Measurements from ENCODE around the gene PRPSAP1. TPM values are rescaled to one million over a fixed set of nuclear protein-coding genes. Genes with fewer than 3 reads are reported as not detected.

The PRPSAP1 gene
- total and polyA plus RNA-seq, 4 experiments from 2014 or later = 55.2 to 99.1 (median 64.6) TPM

DNA sequence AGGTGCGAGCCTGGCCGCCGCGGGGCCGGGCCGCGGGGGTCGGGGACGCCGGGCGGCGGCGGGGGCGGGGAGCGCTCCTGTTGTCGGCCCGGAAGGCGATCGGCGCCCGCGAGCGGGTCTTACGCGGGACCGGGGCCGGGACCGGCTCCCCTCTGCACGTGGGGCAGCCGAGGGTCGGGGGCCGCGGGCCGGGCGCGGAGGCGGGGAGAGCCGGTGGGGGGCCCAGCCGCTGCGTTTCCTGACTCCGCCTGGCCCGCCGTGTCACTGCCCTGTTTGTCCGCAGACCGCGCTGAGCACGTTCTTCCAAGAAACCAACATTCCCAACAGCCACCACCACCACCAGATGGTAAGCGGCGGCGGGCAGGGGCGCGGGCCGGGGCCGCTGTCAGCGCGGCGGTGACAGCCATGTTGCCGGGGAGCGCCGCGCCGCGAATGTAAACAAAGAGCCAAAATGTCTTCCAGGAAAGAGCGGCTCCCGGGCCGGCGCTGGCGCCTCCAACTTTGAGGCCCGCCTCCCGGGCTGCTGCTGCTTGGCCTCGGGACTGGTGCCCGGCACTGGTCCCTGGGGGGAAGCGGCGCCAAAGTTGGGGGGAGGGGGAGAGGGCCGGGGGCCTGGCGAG is 88.0 kb downstream of the PRPSAP1 start:
- ChIA-PET POLR2A (ENCODE audit: partially characterized antibody) (interaction anchor here (0.6 to 18.5 kb wide), 23 partner anchors 8 to 422 kb away, joined by 3 to 620 read pairs (median 7); partner anchors contain the start of genes EXOC7, FOXJ1, PRPSAP1 and RNF157), CTCF (ENCODE audit: partially characterized antibody) (interaction anchor here (1.2 to 6.3 kb wide), 11 partner anchors 13 to 140 kb away, joined by 3 to 47 read pairs (median 14); no protein-coding TSS in a partner anchor)
- H3K36me3 Mint-ChIP-seq = peaks cover 13 to 39% of the 10 kb centered on the region in 2 donors
- H3K9me3 Mint-ChIP-seq = no peaks in the 10 kb centered on the region
- H3K4me1 Mint-ChIP-seq = peaks cover 34 to 70% (median 54%) of the 10 kb centered on the region in 4 donors
- H3K27me3 Mint-ChIP-seq = no peaks in the 10 kb centered on the region
- intact Hi-C loops (cut with micrococcal nuclease) = loop anchor here (2.0 to 10.0 kb wide), 3 partner anchors 33 to 361 kb away; partner anchors contain the start of gene MRPL38
- H3K4me1 ChIP-seq (ENCODE audit: insufficient read depth, low read length) = peaks cover 59% of the 10 kb centered on the region
- peaks cover 21% of the 10 kb centered on the region for H3K36me3 ChIP-seq (ENCODE audit: insufficient read depth, low read length)
- peak; percentile 68 to 76 (median 70) for DNase-seq
- peak overlapping the region; percentile 86 to 98 (median 94) for H3K27ac Mint-ChIP-seq
- peak overlapping the region; percentile 94 to 100 for H3K4me3 ChIP-seq (ENCODE audit: low read length in 2 of 2)
- H3K9me3 ChIP-seq (ENCODE audit: control insufficient read depth in 1 of 2, low read length in 2 of 2) = no peaks in the 10 kb centered on the region
- peak overlapping the region; percentile 89 to 95 (median 92) for H3K4me3 Mint-ChIP-seq
- H3K27ac ChIP-seq (ENCODE audit: low read depth, low read length) = peak overlapping the region; percentile 82
- H3K27me3 ChIP-seq (ENCODE audit: insufficient read depth, low read length) = no peaks in the 10 kb centered on the region

DNA sequence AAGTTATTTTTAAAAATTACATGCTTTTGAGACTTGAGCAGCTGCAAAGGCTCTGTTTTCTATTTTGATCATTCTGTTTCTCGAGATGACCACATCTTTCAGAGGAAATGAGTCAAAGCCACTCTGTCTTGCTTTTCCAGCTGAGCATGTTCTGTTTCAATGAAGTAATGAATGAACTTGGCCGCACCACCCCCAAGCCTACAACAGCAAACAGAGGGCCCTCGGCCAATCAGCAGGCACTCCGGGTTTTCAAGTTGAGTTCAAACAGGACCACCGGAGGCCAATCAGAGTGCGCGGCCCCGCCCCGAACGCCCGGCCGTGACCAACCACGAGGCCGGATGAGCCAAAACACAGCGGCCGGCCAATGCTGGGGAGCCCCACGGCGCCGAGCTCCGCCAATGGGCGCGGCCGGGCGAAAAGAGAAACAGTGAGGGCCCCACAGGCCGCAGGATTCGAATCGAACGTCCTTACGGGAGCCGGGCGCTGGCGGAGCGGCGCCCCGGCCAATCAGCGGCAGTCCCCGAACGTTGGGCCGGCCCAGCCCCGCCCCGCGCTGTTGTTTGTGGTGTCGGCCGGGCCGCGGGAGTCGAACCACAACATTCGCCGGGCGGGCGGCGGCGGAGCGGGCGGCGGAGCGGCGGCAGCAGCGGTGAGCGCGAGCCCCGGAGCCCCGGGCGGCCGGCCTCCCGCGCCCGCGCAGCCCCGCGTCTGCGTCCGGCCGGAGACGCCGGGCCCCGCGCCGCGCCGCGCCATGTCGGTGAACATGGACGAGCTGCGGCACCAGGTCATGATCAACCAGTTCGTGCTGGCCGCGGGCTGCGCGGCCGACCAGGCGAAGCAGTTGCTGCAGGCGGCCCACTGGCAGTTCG is 88.7 kb downstream of the PRPSAP1 start, which contains the start of gene UBALD2:
Gene UBALD2, plus strand, starts transcription at position 594 of the 869 bp plus-strand sequence. Its CDS starts 158 bp downstream, at position 752.
- H3K4me1 Mint-ChIP-seq = peaks cover 33 to 69% (median 52%) of the 10 kb centered on the region in 4 donors
- H3K27ac Mint-ChIP-seq = peak within 1 kb of the TSS; percentile 93 to 98 (median 96)
- Histone ChIP-seq H3K4me1 (ENCODE audit: insufficient read depth, low read length) (peaks cover 57% of the 10 kb centered on the region), H3K4me3 (ENCODE audit: low read length in 2 of 2) (peak within 1 kb of the TSS; percentile 94 to 100), H3K27ac (ENCODE audit: low read depth, low read length) (peak within 1 kb of the TSS; percentile 82), H3K27me3 (ENCODE audit: insufficient read depth, low read length) (no peaks in the 10 kb centered on the region), H3K36me3 (ENCODE audit: insufficient read depth, low read length) (peaks cover 19% of the 10 kb centered on the region), H3K9me3 (ENCODE audit: control insufficient read depth in 1 of 2, low read length in 2 of 2) (no peaks in the 10 kb centered on the region)
- DNase-seq = peak; percentile 99
- ChIA-PET CTCF (ENCODE audit: partially characterized antibody) (interaction anchor here (0.7 to 3.7 kb wide), 12 partner anchors 9 to 142 kb away, joined by 3 to 27 read pairs (median 6); no protein-coding TSS in a partner anchor), POLR2A (ENCODE audit: partially characterized antibody) (interaction anchor here (0.6 to 18.5 kb wide), 28 partner anchors 9 to 421 kb away, joined by 3 to 620 read pairs (median 6); partner anchors contain the start of genes EXOC7, FOXJ1, PRPSAP1 and RNF157)
- peak within 1 kb of the TSS; percentile 89 to 95 (median 92) for H3K4me3 Mint-ChIP-seq
- H3K36me3 Mint-ChIP-seq = peaks cover 13 to 37% of the 10 kb centered on the region in 2 donors
- no peaks in the 10 kb centered on the region for H3K9me3 Mint-ChIP-seq
- H3K27me3 Mint-ChIP-seq = no peaks in the 10 kb centered on the region
- intact Hi-C loops (cut with micrococcal nuclease) = loop anchor here (1.0 to 10.0 kb wide), 4 partner anchors 19 to 360 kb away; partner anchors contain the start of gene MRPL38

DNA sequence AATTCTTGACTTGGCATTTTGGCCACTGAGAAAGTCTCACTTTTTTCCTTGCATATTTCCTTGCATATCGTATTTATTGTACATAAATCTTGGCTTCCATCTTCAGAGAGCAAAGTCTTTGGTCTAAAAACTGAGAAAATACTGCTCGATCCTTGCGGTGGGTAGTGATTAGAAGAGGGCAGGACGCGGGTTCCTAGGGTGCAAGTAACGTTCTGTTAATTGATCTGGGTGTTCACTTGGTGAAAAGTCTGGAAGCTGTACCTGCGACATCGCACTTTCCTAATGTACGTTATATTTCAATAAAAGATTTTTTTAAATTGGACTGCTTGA is 89.3 kb downstream of the PRPSAP1 start:
- Histone ChIP-seq H3K27ac (ENCODE audit: low read depth, low read length) (peak overlapping the region; percentile 82), H3K9me3 (ENCODE audit: control insufficient read depth in 1 of 2, low read length in 2 of 2) (no peaks in the 10 kb centered on the region), H3K27me3 (ENCODE audit: insufficient read depth, low read length) (no peaks in the 10 kb centered on the region), H3K4me3 (ENCODE audit: low read length in 2 of 2) (peak overlapping the region; percentile 9 to 20), H3K4me1 (ENCODE audit: insufficient read depth, low read length) (peaks cover 51% of the 10 kb centered on the region), H3K36me3 (ENCODE audit: insufficient read depth, low read length) (peaks cover 14% of the 10 kb centered on the region)
- H3K9me3 Mint-ChIP-seq = no peaks in the 10 kb centered on the region
- H3K4me3 Mint-ChIP-seq = peak overlapping the region; percentile 48 to 84 (median 81)
- peaks cover 31 to 63% (median 47%) of the 10 kb centered on the region in 4 donors for H3K4me1 Mint-ChIP-seq
- H3K36me3 Mint-ChIP-seq = peaks cover 12 to 31% of the 10 kb centered on the region in 2 donors
- DNase-seq = peak in 1 of 5 donors; percentile 42
- CTCF ChIA-PET (ENCODE audit: partially characterized antibody) = interaction anchor here (0.6 to 3.7 kb wide), 13 partner anchors 8 to 141 kb away, joined by 3 to 27 read pairs (median 6); no protein-coding TSS in a partner anchor
- POLR2A ChIA-PET (ENCODE audit: partially characterized antibody) = interaction anchor here (0.7 to 18.5 kb wide), 25 partner anchors 10 to 420 kb away, joined by 3 to 620 read pairs (median 7); partner anchors contain the start of genes EXOC7, FOXJ1, PRPSAP1 and RNF157
- H3K27me3 Mint-ChIP-seq = no peaks in the 10 kb centered on the region
- intact Hi-C loops (cut with micrococcal nuclease) = loop anchor here (1.0 to 10.0 kb wide), 3 partner anchors 18 to 360 kb away; partner anchors contain the start of gene MRPL38
- peak overlapping the region; percentile 87 to 96 (median 90) for H3K27ac Mint-ChIP-seq

DNA sequence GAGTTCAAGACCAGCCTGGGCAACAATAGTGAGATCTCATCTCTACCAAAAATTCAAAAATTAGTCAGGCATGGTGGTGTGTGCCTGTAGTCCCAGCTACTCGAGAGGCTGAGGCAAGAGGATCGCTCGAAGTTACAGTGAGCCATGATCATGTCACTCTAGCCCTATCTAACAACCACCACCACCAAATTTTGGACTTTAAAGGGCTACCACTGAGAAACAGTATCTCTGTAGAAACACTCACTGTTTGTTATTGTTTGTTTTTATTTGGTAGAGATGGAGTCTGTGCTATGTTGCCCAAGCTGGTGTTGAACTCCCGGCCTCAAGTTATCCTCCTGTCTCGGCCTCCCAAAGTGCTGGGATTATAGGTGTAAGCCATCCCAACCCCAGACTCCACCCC is 89.8 kb downstream of the PRPSAP1 start:
- Histone ChIP-seq H3K27me3 (ENCODE audit: insufficient read depth, low read length) (no peaks in the 10 kb centered on the region), H3K36me3 (ENCODE audit: insufficient read depth, low read length) (peaks cover 11% of the 10 kb centered on the region), H3K27ac (ENCODE audit: low read depth, low read length) (peak overlapping the region; percentile 82), H3K9me3 (ENCODE audit: control insufficient read depth in 1 of 2, low read length in 2 of 2) (no peaks in the 10 kb centered on the region), H3K4me1 (ENCODE audit: insufficient read depth, low read length) (peaks cover 46% of the 10 kb centered on the region), H3K4me3 (ENCODE audit: low read length in 2 of 2) (peak overlapping the region in 1 of 2 donors; percentile 9)
- CTCF ChIA-PET (ENCODE audit: partially characterized antibody) = interaction anchor here (0.6 to 3.7 kb wide), 11 partner anchors 11 to 140 kb away, joined by 3 to 27 read pairs (median 6); no protein-coding TSS in a partner anchor
- Mint-ChIP-seq H3K36me3 (peaks cover 10 to 26% of the 10 kb centered on the region in 2 donors), H3K4me1 (peaks cover 29 to 58% (median 43%) of the 10 kb centered on the region in 4 donors), H3K27ac (peak overlapping the region; percentile 87 to 96 (median 90)), H3K9me3 (no peaks in the 10 kb centered on the region), H3K4me3 (peak overlapping the region in 4 of 8 donors; percentile 20 to 80 (median 36)), H3K27me3 (no peaks in the 10 kb centered on the region)
- intact Hi-C loops (cut with micrococcal nuclease) = loop anchor here (1.0 to 10.0 kb wide), 3 partner anchors 18 to 359 kb away; partner anchors contain the start of gene MRPL38
- peak in 1 of 5 donors; percentile 33 for DNase-seq
- POLR2A ChIA-PET (ENCODE audit: partially characterized antibody) = interaction anchor here (1.0 to 18.5 kb wide), 12 partner anchors 8 to 160 kb away, joined by 3 to 620 read pairs (median 38); partner anchors contain the start of genes EXOC7, FOXJ1 and RNF157

DNA sequence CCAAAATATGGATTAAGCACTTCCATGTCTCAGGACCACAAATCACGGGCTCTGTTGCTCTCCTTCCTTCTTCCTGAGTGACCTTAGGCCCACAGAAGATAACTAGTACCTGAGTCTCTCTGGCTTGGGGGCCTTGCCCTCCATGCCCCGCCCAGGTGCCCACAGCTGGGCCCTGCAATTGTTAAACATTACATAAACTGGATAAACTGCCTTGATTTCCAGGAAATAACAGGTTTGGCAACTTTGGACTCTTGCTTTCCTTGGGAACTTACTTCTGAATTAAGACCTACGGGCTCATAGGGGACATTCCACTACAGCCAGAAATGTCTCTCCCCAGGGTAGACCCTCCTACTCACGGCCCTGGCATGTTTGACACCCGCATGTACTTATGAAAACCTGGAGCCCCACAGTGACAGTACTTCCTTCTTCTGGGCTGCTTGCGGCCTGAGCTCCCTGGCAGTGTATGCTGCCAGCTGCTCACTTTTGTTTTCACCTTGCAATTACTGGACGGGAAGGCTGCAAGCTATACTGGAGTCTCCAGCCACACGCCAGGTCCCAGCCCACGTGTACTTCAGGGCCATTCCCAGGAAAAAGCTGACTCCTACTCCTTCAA is 90.9 kb downstream of the PRPSAP1 start:
- Histone ChIP-seq H3K36me3 (ENCODE audit: insufficient read depth, low read length) (peaks cover 11% of the 10 kb centered on the region), H3K27me3 (ENCODE audit: insufficient read depth, low read length) (no peaks in the 10 kb centered on the region), H3K4me1 (ENCODE audit: insufficient read depth, low read length) (peaks cover 36% of the 10 kb centered on the region), H3K4me3 (ENCODE audit: low read length in 2 of 2) (no peak overlapping the region), H3K27ac (ENCODE audit: low read depth, low read length) (no peak overlapping the region), H3K9me3 (ENCODE audit: control insufficient read depth in 1 of 2, low read length in 2 of 2) (no peaks in the 10 kb centered on the region)
- peaks cover 23 to 48% (median 35%) of the 10 kb centered on the region in 4 donors for H3K4me1 Mint-ChIP-seq
- CTCF ChIA-PET (ENCODE audit: partially characterized antibody) = interaction anchor here (0.7 to 3.7 kb wide), 10 partner anchors 10 to 139 kb away, joined by 3 to 27 read pairs (median 6); partner anchors contain the start of gene RNF157
- peak overlapping the region in 6 of 7 donors; percentile 87 to 93 (median 89) for H3K27ac Mint-ChIP-seq
- H3K9me3 Mint-ChIP-seq = no peaks in the 10 kb centered on the region
- H3K4me3 Mint-ChIP-seq = peak overlapping the region in 5 of 8 donors; percentile 6 to 53 (median 35)
- H3K27me3 Mint-ChIP-seq = no peaks in the 10 kb centered on the region
- peaks cover 4 to 19% of the 10 kb centered on the region in 2 donors for H3K36me3 Mint-ChIP-seq
- peak in 1 of 5 donors; percentile 22 for DNase-seq
- intact Hi-C loops (cut with micrococcal nuclease) = loop anchor here (10.0 kb wide), 1 partner anchor 358 kb away; the partner anchor contains the start of gene MRPL38
- POLR2A ChIA-PET (ENCODE audit: partially characterized antibody) = interaction anchor here (1.1 to 18.5 kb wide), 6 partner anchors 9 to 119 kb away, joined by 5 to 620 read pairs (median 80); partner anchors contain the start of genes FOXJ1 and RNF157
